Neuronal stem cell (in vitro differentiated cells): ENCODE measurements around the gene HGS.

Experiments used
- DNase-seq: peaks from one replicate; pipeline ENCODE4 v3.0.0-alpha.2; 2013; ENCODE audit warnings: low spot score
- H2AFZ ChIP-seq: one replicate; pipeline ENCODE4 v1.6.1; 2013; ENCODE audit warnings: mild to moderate bottlenecking, low read length, inconsistent platforms
- H2AK5ac ChIP-seq: 2 replicates; pipeline ENCODE4 v1.6.1; 2013; ENCODE audit warnings: low read depth, mild to moderate bottlenecking, inconsistent platforms, low read length, moderate library complexity, mixed read lengths
- H2BK120ac ChIP-seq: 2 replicates; pipeline ENCODE4 v1.6.1; 2013; ENCODE audit warnings: low read depth, mild to moderate bottlenecking, inconsistent platforms, low read length, moderate library complexity, mixed read lengths
- H2BK12ac ChIP-seq: one replicate; pipeline ENCODE4 v1.6.1; 2013; ENCODE audit warnings: low read length, inconsistent platforms
- H2BK15ac ChIP-seq: 2 replicates; pipeline ENCODE4 v1.6.1; 2013; ENCODE audit warnings: mild to moderate bottlenecking, low read length, inconsistent platforms, mixed read lengths
- H2BK5ac ChIP-seq: one replicate; pipeline ENCODE4 v1.6.1; 2013; ENCODE audit warnings: inconsistent platforms, mild to moderate bottlenecking, low read length, moderate library complexity
- H3K14ac ChIP-seq: one replicate; pipeline ENCODE4 v1.6.1; 2013; ENCODE audit warnings: low read length, inconsistent platforms
- H3K18ac ChIP-seq: 2 replicates; pipeline ENCODE4 v1.6.1; 2013; ENCODE audit warnings: low read length, inconsistent platforms
- H3K23ac ChIP-seq: 2 replicates; pipeline ENCODE4 v1.6.1; 2013; ENCODE audit warnings: low read depth, mild to moderate bottlenecking, mixed read lengths, low read length, inconsistent platforms; ENCODE audit not compliant: poor library complexity
- H3K27ac ChIP-seq: replicated peaks from 3 replicates; pipeline ENCODE4 v1.5.1; 2013; ENCODE audit warnings: low read length, inconsistent platforms
- H3K27me3 ChIP-seq, 3 experiments: 2 replicates each; pipeline ENCODE4 v1.6.1; 2013; ENCODE audit warnings: low read length in 3 of 3, mild to moderate bottlenecking in 2 of 3, inconsistent platforms in 1 of 3, low read depth in 1 of 3, mixed read lengths in 1 of 3, moderate library complexity in 1 of 3; ENCODE audit not compliant: control insufficient read depth in 3 of 3, insufficient read depth in 3 of 3
- H3K36me3 ChIP-seq, 2 donors: replicated peaks in 1 of 2; 2 replicates each; pipeline ENCODE4 v1.6.1; 2013; ENCODE audit warnings: low read length in 2 of 2; ENCODE audit not compliant: control insufficient read depth in 2 of 2, insufficient read depth in 2 of 2
- H3K4ac ChIP-seq: 2 replicates; pipeline ENCODE4 v1.6.1; 2013; ENCODE audit warnings: inconsistent platforms, mild to moderate bottlenecking, low read length, moderate library complexity
- H3K4me1 ChIP-seq, 2 donors: 1 replicate in 1 of 2; 2 replicates in 1 of 2; pipeline ENCODE4 v1.6.1; 2013; ENCODE audit warnings: low read length in 2 of 2, low read depth in 1 of 2; ENCODE audit not compliant: control insufficient read depth in 2 of 2, insufficient read depth in 1 of 2
- H3K4me2 ChIP-seq: one replicate; pipeline ENCODE4 v1.6.1; 2013; ENCODE audit warnings: mild to moderate bottlenecking, low read length, inconsistent platforms; ENCODE audit not compliant: insufficient read depth, poor library complexity, severe bottlenecking
- H3K4me3 ChIP-seq, 2 donors: 2 replicates each; pipeline ENCODE4 v1.5.1; 2013; ENCODE audit warnings: low read length in 2 of 2, mild to moderate bottlenecking in 2 of 2, inconsistent platforms in 1 of 2, moderate library complexity in 1 of 2
- H3K79me1 ChIP-seq: one replicate; pipeline ENCODE4 v1.6.1; 2013; ENCODE audit warnings: low read depth, mild to moderate bottlenecking, inconsistent platforms, low read length, moderate library complexity
- H3K9ac ChIP-seq: one replicate; pipeline ENCODE4 v1.6.1; 2013; ENCODE audit warnings: mild to moderate bottlenecking, low read depth, low read length, inconsistent platforms; ENCODE audit not compliant: poor library complexity
- H3K9me3 ChIP-seq, 2 donors: replicated peaks in 1 of 2; 2 replicates each; pipeline versions ENCODE3 to v1.6.1; 2013; ENCODE audit warnings: low read length in 2 of 2, mild to moderate bottlenecking in 2 of 2, inconsistent platforms in 1 of 2, low read depth in 1 of 2, mixed read lengths in 1 of 2, moderate library complexity in 1 of 2; ENCODE audit not compliant: control insufficient read depth in 2 of 2, insufficient read depth in 1 of 2
- H4K8ac ChIP-seq: one replicate; pipeline ENCODE4 v1.6.1; 2013; ENCODE audit warnings: low read depth, mild to moderate bottlenecking, inconsistent platforms, low read length, moderate library complexity
- H4K91ac ChIP-seq: one replicate; pipeline ENCODE4 v1.6.1; 2013; ENCODE audit warnings: low read length, low read depth, mild to moderate bottlenecking, inconsistent platforms; ENCODE audit not compliant: poor library complexity
- WGBS, 2 donors: extraction: QIAGEN DNeasy Blood & Tissue Kit; methylation state at CpG; one replicate each; pipeline ENCODE4 v1.1.7; 2013; ENCODE audit warnings: missing lambda C conversion rate in 2 of 2, mixed read lengths in 1 of 2; ENCODE audit not compliant: insufficient read length in 2 of 2, insufficient replicate concordance in 1 of 2; ENCODE audit errors: extremely low coverage in 2 of 2; 5-methylcytosine and 5-hydroxymethylcytosine counted together

HGS gene

GRCh38 chr17:81733507-81734404 lies 49.9 kb downstream of the HGS start:
- peak overlapping the region; percentile 1 for H3K23ac ChIP-seq
- DNase-seq: peak; percentile 56
- H3K14ac ChIP-seq: no peak overlapping the region
- no CpG with 5 or more reads among the region's 32 CpGs for WGBS, 2 donors
- H3K9ac ChIP-seq: no peak overlapping the region
- no peaks in the 10 kb centered on the region for H3K36me3 ChIP-seq
- no peak overlapping the region for H3K4ac ChIP-seq
- H3K9me3 ChIP-seq: no peaks in the 10 kb centered on the region
- H2BK12ac ChIP-seq: no peak overlapping the region
- peaks cover 0 to 52% (median 0%) of the 10 kb centered on the region in 3 experiments for H3K27me3 ChIP-seq
- H4K8ac ChIP-seq: no peak overlapping the region
- H3K27ac ChIP-seq: no peak overlapping the region
- H3K4me3 ChIP-seq: no peak overlapping the region
- H2BK5ac ChIP-seq: no peak overlapping the region
- no peak overlapping the region for H4K91ac ChIP-seq
- no peaks in the 10 kb centered on the region for H3K79me1 ChIP-seq
- peak overlapping the region; percentile 93 for H2BK15ac ChIP-seq
- peak overlapping the region; percentile 77 for H2AK5ac ChIP-seq
- no peak overlapping the region for H2BK120ac ChIP-seq
- peak overlapping the region; percentile 64 for H2AFZ ChIP-seq
- no peak overlapping the region for H3K4me2 ChIP-seq
- H3K4me1 ChIP-seq: peaks cover 6 to 9% of the 10 kb centered on the region in 2 donors
- H3K18ac ChIP-seq: no peak overlapping the region

DNA sequence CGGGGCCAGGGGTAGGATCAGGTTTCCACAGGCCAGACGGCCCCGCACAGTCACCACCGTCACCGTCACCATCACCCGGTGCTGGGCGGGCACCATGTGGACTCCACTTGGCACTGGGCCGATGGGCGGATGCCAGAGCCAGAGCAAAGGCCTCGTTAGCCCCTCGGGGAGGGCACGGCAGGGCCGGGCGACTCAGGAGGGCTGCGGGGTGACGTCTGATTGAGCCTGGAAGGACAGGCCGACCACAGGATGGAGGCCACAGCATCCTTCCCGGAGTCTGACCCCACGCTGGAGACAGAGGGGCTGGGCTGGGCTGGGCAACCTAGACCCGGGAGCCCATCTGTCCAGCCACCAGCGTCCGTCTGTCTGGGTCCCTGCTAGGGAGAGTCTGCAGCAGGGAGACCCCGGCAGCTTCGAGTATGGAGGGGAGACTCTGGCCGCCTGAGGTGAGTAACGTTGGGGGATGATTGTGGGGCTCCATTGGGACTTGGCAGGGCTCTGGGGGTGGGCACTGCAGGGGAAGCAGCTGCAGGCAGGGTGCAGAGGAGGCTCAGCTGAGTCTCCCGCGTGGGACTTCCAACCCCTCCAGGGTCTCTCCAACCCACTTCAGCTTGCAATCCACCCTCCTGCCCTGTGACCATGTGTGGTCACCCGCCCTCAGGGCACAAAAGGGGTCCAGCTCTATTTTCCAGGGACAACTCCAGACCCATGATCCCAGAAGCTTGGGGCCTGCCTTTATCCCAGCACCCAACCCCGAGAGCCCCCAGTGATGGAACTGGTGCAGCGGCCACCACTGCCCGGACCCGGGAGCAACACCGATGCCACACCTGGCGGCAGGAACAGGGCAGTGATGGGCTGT lies 50.8 kb downstream of the HGS start:
- peak overlapping the region; percentile 9 for H2BK120ac ChIP-seq
- no CpG with 5 or more reads among the region's 35 CpGs for WGBS, 2 donors
- no peaks in the 10 kb centered on the region for H3K36me3 ChIP-seq
- H2BK15ac ChIP-seq: peak overlapping the region; percentile 35
- no peak overlapping the region for H3K18ac ChIP-seq
- H3K23ac ChIP-seq: peak overlapping the region; percentile 43
- peaks cover 6 to 9% of the 10 kb centered on the region in 2 donors for H3K4me1 ChIP-seq
- no peak overlapping the region for H3K4ac ChIP-seq
- H2BK12ac ChIP-seq: peak overlapping the region; percentile 95
- no peaks in the 10 kb centered on the region for H3K9me3 ChIP-seq
- no peak overlapping the region for H3K27ac ChIP-seq
- H2BK5ac ChIP-seq: no peak overlapping the region
- H3K4me3 ChIP-seq: no peak overlapping the region
- H4K91ac ChIP-seq: no peak overlapping the region
- peak overlapping the region; percentile 77 for H2AK5ac ChIP-seq
- no peak for DNase-seq
- H3K79me1 ChIP-seq: no peaks in the 10 kb centered on the region
- H4K8ac ChIP-seq: no peak overlapping the region
- H3K14ac ChIP-seq: no peak overlapping the region
- peaks cover 0 to 57% (median 0%) of the 10 kb centered on the region in 3 experiments for H3K27me3 ChIP-seq
- no peak overlapping the region for H3K9ac ChIP-seq
- H2AFZ ChIP-seq: peak overlapping the region; percentile 64
- no peak overlapping the region for H3K4me2 ChIP-seq

DNA sequence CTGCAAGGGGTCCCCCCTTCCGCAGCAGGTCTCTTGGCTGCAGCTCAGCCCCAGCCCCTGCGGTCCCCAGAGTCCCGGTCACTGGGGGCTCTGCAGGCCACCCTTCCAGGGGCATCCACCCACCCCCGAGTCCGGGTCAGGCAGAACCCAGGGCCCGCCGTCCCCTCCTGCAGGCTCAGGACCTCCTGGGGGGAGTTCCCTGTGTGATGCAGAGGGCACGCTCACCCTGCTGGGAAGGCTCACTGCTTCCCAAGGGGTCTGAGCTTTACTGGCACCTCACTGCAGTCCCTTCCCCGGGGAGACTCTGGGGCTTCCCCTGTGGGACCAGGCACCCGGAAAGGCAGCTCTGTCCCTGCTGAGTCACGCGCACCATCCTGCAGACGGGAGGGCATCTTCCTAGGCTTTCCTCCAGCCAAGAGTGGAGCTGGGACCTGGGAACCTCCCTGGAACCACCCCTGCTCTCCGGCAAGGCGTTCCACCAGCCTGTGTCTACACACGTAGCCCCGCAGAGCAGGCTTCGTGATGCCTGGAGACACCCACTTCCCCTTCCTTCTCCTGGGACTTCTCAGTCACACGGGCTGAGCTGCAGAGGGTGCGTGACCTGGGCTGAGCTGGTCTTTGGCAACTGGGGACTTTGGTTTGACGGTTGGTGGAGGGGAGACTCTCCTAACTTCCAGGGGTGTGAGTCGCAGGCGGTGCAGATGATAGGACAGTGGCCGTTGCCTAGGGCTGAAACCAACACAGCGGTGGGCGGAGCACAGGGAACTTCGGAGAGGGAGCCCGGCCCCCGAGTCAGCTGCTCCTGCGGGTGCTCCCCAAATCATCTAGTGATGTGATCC lies 51.7 kb downstream of the HGS start:
- Histone ChIP-seq H3K14ac (peak overlapping the region; percentile 84), H2BK5ac (peak overlapping the region; percentile 10), H4K91ac (peak overlapping the region; percentile 43), H3K23ac (peak overlapping the region; percentile 43), H3K9ac (no peak overlapping the region), H3K36me3 (no peaks in the 10 kb centered on the region), H3K4me2 (no peak overlapping the region), H2BK15ac (peak overlapping the region; percentile 35), H3K27me3 (peaks cover 0 to 57% (median 0%) of the 10 kb centered on the region in 3 experiments), H2AFZ (peak overlapping the region; percentile 78), H3K79me1 (no peaks in the 10 kb centered on the region), H2BK12ac (peak overlapping the region; percentile 24), H3K9me3 (no peaks in the 10 kb centered on the region), H2AK5ac (peak overlapping the region; percentile 66), H3K18ac (peak overlapping the region; percentile 76), H3K4me3 (no peak overlapping the region), H3K4me1 (peaks cover 6 to 9% of the 10 kb centered on the region in 2 donors), H3K27ac (no peak overlapping the region), H4K8ac (peak overlapping the region; percentile 93), H2BK120ac (no peak overlapping the region), H3K4ac (no peak overlapping the region)
- no CpG with 5 or more reads among the region's 30 CpGs for WGBS, 2 donors
- no peak for DNase-seq
